ENCODE measurements around the gene TACC3.

The TACC3 gene

DNA sequence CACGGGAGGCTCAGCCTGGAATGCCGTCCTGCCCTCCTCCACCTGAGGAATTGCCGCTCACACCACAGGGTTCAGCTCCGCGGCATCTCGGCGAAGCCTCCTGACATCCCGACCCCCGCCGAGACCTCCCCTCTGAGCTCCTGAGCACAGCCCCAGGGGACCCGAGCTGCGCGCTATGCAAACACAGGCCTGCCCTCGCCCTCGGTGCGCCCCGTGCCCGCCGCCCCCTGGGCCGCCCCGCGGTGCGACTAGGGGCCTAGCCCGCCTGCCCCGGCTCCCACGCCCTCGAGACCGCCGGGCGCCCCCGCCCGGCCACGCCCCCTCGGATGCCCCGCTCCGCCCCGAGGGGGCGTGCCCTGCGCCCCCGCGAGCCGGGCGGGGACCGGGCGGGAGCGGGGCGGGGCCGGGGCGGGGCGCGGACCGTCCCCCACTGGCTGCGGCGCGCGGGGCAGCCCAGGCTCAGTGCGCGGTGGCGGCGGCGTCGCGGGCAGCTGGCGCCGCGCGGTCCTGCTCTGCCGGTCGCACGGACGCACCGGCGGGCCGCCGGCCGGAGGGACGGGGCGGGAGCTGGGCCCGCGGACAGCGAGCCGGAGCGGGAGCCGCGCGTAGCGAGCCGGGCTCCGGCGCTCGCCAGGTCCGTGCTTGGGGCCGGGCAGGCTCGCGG, 71.6 kb downstream of the TACC3 start, which contains the start of gene FGFR3 (continued):
- TF ChIP-seq, protein P1, sequence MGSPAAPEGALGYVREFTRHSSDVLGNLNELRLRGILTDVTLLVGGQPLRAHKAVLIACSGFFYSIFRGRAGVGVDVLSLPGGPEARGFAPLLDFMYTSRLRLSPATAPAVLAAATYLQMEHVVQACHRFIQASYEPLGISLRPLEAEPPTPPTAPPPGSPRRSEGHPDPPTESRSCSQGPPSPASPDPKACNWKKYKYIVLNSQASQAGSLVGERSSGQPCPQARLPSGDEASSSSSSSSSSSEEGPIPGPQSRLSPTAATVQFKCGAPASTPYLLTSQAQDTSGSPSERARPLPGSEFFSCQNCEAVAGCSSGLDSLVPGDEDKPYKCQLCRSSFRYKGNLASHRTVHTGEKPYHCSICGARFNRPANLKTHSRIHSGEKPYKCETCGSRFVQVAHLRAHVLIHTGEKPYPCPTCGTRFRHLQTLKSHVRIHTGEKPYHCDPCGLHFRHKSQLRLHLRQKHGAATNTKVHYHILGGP (tag by site-specific recombination; IDR thresholded peaks at IDR 0.05), result no peak
- TF ChIP-seq GFI1B (tag by site-specific recombination; IDR thresholded peaks at IDR 0.05) (no peak), ZNF830 (tag by site-specific recombination; IDR thresholded peaks at IDR 0.05; ENCODE audit: low read depth) (no peak), ZFP3 (tag by site-specific recombination; IDR thresholded peaks at IDR 0.05; ENCODE audit: low read depth) (no peak), MYNN (tag by site-specific recombination; IDR thresholded peaks at IDR 0.05; ENCODE audit: borderline replicate concordance) (no peak), ZNF239 (tag by site-specific recombination; IDR thresholded peaks at IDR 0.05) (no peak), ZNF302 (tag by site-specific recombination; IDR thresholded peaks at IDR 0.05; ENCODE audit: low read depth) (no peak), ZNF670 (tag by site-specific recombination; IDR thresholded peaks at IDR 0.05; ENCODE audit: low read depth) (no peak), ZBTB7A (tag by site-specific recombination; IDR thresholded peaks at IDR 0.05; ENCODE audit: low read depth) (0 out of 2 replicates have a peak, but pooled peaks have one; percentile 29), ZNF514 (tag by site-specific recombination; IDR thresholded peaks at IDR 0.05) (no peak), ZNF658 (tag by site-specific recombination; IDR thresholded peaks at IDR 0.05) (no peak), ZNF571 (tag by site-specific recombination; IDR thresholded peaks at IDR 0.05) (no peak), ZNF433 (tag by site-specific recombination; IDR thresholded peaks at IDR 0.05; ENCODE audit: low read depth) (no peak), HOXD13 (CRISPR knock-in tag; IDR thresholded peaks at IDR 0.05; ENCODE audit: borderline replicate concordance) (no peak), KLF9 (tag by site-specific recombination; IDR thresholded peaks at IDR 0.05; ENCODE audit: low read depth) (no peak), KLF16 (tag by site-specific recombination; IDR thresholded peaks at IDR 0.05) (no peak), ZBTB48 (tag by site-specific recombination; IDR thresholded peaks at IDR 0.05) (no peak), ZNF843 (tag by site-specific recombination; IDR thresholded peaks at IDR 0.05) (no peak), ZNF114 (tag by site-specific recombination; IDR thresholded peaks at IDR 0.05) (no peak), EGR2 (tag by site-specific recombination; IDR thresholded peaks at IDR 0.05; ENCODE audit: low read depth) (0 out of 2 replicates have a peak, but pooled peaks have one; percentile 16), SCRT2 (tag by site-specific recombination; IDR thresholded peaks at IDR 0.05) (peak; percentile 39)
- TF ChIP-seq, protein P2, sequence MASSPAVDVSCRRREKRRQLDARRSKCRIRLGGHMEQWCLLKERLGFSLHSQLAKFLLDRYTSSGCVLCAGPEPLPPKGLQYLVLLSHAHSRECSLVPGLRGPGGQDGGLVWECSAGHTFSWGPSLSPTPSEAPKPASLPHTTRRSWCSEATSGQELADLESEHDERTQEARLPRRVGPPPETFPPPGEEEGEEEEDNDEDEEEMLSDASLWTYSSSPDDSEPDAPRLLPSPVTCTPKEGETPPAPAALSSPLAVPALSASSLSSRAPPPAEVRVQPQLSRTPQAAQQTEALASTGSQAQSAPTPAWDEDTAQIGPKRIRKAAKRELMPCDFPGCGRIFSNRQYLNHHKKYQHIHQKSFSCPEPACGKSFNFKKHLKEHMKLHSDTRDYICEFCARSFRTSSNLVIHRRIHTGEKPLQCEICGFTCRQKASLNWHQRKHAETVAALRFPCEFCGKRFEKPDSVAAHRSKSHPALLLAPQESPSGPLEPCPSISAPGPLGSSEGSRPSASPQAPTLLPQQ (tag by site-specific recombination; IDR thresholded peaks at IDR 0.05), result no peak
- TF ChIP-seq, protein P3, sequence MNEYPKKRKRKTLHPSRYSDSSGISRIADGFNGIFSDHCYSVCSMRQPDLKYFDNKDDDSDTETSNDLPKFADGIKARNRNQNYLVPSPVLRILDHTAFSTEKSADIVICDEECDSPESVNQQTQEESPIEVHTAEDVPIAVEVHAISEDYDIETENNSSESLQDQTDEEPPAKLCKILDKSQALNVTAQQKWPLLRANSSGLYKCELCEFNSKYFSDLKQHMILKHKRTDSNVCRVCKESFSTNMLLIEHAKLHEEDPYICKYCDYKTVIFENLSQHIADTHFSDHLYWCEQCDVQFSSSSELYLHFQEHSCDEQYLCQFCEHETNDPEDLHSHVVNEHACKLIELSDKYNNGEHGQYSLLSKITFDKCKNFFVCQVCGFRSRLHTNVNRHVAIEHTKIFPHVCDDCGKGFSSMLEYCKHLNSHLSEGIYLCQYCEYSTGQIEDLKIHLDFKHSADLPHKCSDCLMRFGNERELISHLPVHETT (tag by site-specific recombination; IDR thresholded peaks at IDR 0.05), result no peak
- TF ChIP-seq, protein P4, sequence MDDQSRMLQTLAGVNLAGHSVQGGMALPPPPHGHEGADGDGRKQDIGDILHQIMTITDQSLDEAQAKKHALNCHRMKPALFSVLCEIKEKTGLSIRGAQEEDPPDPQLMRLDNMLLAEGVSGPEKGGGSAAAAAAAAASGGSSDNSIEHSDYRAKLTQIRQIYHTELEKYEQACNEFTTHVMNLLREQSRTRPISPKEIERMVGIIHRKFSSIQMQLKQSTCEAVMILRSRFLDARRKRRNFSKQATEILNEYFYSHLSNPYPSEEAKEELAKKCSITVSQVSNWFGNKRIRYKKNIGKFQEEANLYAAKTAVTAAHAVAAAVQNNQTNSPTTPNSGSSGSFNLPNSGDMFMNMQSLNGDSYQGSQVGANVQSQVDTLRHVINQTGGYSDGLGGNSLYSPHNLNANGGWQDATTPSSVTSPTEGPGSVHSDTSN (CRISPR knock-in tag; IDR thresholded peaks at IDR 0.05), result no peak
- TF ChIP-seq, protein P5, sequence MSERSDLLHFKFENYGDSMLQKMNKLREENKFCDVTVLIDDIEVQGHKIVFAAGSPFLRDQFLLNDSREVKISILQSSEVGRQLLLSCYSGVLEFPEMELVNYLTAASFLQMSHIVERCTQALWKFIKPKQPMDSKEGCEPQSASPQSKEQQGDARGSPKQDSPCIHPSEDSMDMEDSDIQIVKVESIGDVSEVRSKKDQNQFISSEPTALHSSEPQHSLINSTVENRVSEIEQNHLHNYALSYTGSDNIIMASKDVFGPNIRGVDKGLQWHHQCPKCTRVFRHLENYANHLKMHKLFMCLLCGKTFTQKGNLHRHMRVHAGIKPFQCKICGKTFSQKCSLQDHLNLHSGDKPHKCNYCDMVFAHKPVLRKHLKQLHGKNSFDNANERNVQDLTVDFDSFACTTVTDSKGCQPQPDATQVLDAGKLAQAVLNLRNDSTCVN (tag by site-specific recombination; optimal IDR thresholded peaks at IDR 0.05), result peak; percentile 40
- TF ChIP-seq, protein P6, sequence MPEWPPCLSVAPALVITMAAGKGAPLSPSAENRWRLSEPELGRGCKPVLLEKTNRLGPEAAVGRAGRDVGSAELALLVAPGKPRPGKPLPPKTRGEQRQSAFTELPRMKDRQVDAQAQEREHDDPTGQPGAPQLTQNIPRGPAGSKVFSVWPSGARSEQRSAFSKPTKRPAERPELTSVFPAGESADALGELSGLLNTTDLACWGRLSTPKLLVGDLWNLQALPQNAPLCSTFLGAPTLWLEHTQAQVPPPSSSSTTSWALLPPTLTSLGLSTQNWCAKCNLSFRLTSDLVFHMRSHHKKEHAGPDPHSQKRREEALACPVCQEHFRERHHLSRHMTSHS (tag by site-specific recombination; IDR thresholded peaks at IDR 0.05), result no peak
- TF ChIP-seq, protein P7, sequence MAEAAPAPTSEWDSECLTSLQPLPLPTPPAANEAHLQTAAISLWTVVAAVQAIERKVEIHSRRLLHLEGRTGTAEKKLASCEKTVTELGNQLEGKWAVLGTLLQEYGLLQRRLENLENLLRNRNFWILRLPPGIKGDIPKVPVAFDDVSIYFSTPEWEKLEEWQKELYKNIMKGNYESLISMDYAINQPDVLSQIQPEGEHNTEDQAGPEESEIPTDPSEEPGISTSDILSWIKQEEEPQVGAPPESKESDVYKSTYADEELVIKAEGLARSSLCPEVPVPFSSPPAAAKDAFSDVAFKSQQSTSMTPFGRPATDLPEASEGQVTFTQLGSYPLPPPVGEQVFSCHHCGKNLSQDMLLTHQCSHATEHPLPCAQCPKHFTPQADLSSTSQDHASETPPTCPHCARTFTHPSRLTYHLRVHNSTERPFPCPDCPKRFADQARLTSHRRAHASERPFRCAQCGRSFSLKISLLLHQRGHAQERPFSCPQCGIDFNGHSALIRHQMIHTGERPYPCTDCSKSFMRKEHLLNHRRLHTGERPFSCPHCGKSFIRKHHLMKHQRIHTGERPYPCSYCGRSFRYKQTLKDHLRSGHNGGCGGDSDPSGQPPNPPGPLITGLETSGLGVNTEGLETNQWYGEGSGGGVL (tag by site-specific recombination; IDR thresholded peaks at IDR 0.05), result no peak
- TF ChIP-seq, protein P8, sequence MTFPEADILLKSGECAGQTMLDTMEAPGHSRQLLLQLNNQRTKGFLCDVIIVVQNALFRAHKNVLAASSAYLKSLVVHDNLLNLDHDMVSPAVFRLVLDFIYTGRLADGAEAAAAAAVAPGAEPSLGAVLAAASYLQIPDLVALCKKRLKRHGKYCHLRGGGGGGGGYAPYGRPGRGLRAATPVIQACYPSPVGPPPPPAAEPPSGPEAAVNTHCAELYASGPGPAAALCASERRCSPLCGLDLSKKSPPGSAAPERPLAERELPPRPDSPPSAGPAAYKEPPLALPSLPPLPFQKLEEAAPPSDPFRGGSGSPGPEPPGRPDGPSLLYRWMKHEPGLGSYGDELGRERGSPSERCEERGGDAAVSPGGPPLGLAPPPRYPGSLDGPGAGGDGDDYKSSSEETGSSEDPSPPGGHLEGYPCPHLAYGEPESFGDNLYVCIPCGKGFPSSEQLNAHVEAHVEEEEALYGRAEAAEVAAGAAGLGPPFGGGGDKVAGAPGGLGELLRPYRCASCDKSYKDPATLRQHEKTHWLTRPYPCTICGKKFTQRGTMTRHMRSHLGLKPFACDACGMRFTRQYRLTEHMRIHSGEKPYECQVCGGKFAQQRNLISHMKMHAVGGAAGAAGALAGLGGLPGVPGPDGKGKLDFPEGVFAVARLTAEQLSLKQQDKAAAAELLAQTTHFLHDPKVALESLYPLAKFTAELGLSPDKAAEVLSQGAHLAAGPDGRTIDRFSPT (tag by site-specific recombination; IDR thresholded peaks at IDR 0.05), result 0 out of 2 replicates have a peak, but pooled peaks have one; percentile 11

Measured in HEK293 (cell line).